BE2C (cell line): ENCODE results near the gene WDPCP.

Experiments
- DNase-seq: peaks from one replicate; pipeline ENCODE4 v3.0.0-alpha.2; 2020
- H3K27me3 ChIP-seq: fragments of 250-450 bp; sonication (Bioruptor Pico); 2 replicates; pipeline ENCODE4 v1.5.1; 2020; ENCODE audit warnings: mild to moderate bottlenecking
- H3K36me3 ChIP-seq: fragments of 250-450 bp; sonication (Bioruptor Pico); 2 replicates; pipeline ENCODE4 v1.5.1; 2020; ENCODE audit warnings: mild to moderate bottlenecking
- H3K4me1 ChIP-seq: fragments of 250-450 bp; sonication (Bioruptor Pico); 2 replicates; pipeline ENCODE4 v1.5.1; 2020
- H3K4me3 ChIP-seq: 2 replicates; pipeline ENCODE4 v1.5.1; 2011; ENCODE audit warnings: low read depth, low read length
- H3K9me3 ChIP-seq: fragments of 250-450 bp; sonication (Bioruptor Pico); 2 replicates; pipeline ENCODE4 v1.5.1; 2020
- CTCF ChIP-seq: IDR thresholded peaks from 2 replicates; pipeline ENCODE4 v1.5.1; 2012; ENCODE audit warnings: mild to moderate bottlenecking, low read depth, low read length

Gene WDPCP

GRCh38 chr2:63225964-63226686 is 362.2 kb downstream of the WDPCP start:
- TF ChIP-seq CTCF, result no peak
- H3K27me3 ChIP-seq, result no peaks in the 10 kb centered on the region
- no peaks in the 10 kb centered on the region for H3K9me3 ChIP-seq
- H3K4me3 ChIP-seq, result no peak overlapping the region
- H3K36me3 ChIP-seq, result no peaks in the 10 kb centered on the region
- no peak for DNase-seq
- no peaks in the 10 kb centered on the region for H3K4me1 ChIP-seq

GRCh38 chr2:63218800-63219526 is 369.3 kb downstream of the WDPCP start:
- no peaks in the 10 kb centered on the region for H3K27me3 ChIP-seq
- no peak overlapping the region for H3K4me3 ChIP-seq
- H3K4me1 ChIP-seq, result no peaks in the 10 kb centered on the region
- no peak for TF ChIP-seq CTCF
- H3K36me3 ChIP-seq, result no peaks in the 10 kb centered on the region
- H3K9me3 ChIP-seq, result no peaks in the 10 kb centered on the region
- no peak for DNase-seq

GRCh38 chr2:63195310-63195709 is 393.0 kb downstream of the WDPCP start:
- no peaks in the 10 kb centered on the region for H3K27me3 ChIP-seq
- H3K4me1 ChIP-seq, result no peaks in the 10 kb centered on the region
- no peaks in the 10 kb centered on the region for H3K36me3 ChIP-seq
- no peak overlapping the region for H3K4me3 ChIP-seq
- DNase-seq, result no peak
- no peak for TF ChIP-seq CTCF
- H3K9me3 ChIP-seq, result no peaks in the 10 kb centered on the region

GRCh38 chr2:63194175-63194574 is 394.1 kb downstream of the WDPCP start:
- Histone ChIP-seq H3K4me1 (no peaks in the 10 kb centered on the region), H3K9me3 (no peaks in the 10 kb centered on the region), H3K27me3 (no peaks in the 10 kb centered on the region), H3K36me3 (no peaks in the 10 kb centered on the region), H3K4me3 (no peak overlapping the region)
- no peak for TF ChIP-seq CTCF
- DNase-seq, result no peak

GRCh38 chr2:63192889-63193774 is 395.1 kb downstream of the WDPCP start:
- Histone ChIP-seq H3K36me3 (no peaks in the 10 kb centered on the region), H3K27me3 (no peaks in the 10 kb centered on the region), H3K9me3 (no peaks in the 10 kb centered on the region), H3K4me3 (no peak overlapping the region), H3K4me1 (no peaks in the 10 kb centered on the region)
- no peak for DNase-seq
- no peak for TF ChIP-seq CTCF
